NCI-H2107 treated with DMSO at 0.1 percent for 48 hours (cell line): Measurements from ENCODE around the gene KDM5A.
"Not testable (repeated sequence)": the region's sequence is repeated elsewhere in the genome, so short reads cannot be mapped to it uniquely, and the experiment has no call there.

Experiments
- DNase-seq: peaks from one replicate; lab custom pipeline; 2025; ENCODE audit not compliant: unreplicated experiment; lab: John Stamatoyannopoulos, UW

The KDM5A gene

GRCh38 chr12:241266-241665 lies 147.9 kb downstream of the KDM5A start:
- DNase-seq, result no peak

GRCh38 chr12:240566-240965 lies 148.6 kb downstream of the KDM5A start:
- no peak for DNase-seq

GRCh38 chr12:238736-239398 lies 150.3 kb downstream of the KDM5A start:
- no peak for DNase-seq

GRCh38 chr12:238116-238515 lies 151.0 kb downstream of the KDM5A start:
- DNase-seq, result no peak

- no peak for DNase-seq
Measured at GRCh38 chr12:237026-237815, 151.9 kb downstream of the KDM5A start.

GRCh38 chr12:236445-236844 lies 152.7 kb downstream of the KDM5A start:
- no peak for DNase-seq

GRCh38 chr12:235967-236366 lies 153.2 kb downstream of the KDM5A start:
- DNase-seq, result not testable (repeated sequence)

- no peak for DNase-seq
Measured at GRCh38 chr12:234891-235415, 154.2 kb downstream of the KDM5A start.

GRCh38 chr12:234019-234418 lies 155.1 kb downstream of the KDM5A start:
- no peak for DNase-seq

GRCh38 chr12:233615-233968 lies 155.5 kb downstream of the KDM5A start:
- DNase-seq, result peak; percentile 48

- DNase-seq, result peak; percentile 48
Measured at GRCh38 chr12:232731-233614, 156.1 kb downstream of the KDM5A start.

GRCh38 chr12:230925-231671 lies 158.0 kb downstream of the KDM5A start:
- DNase-seq, result peak; percentile 75
